GDM1 (cell line): ENCODE measurements around the gene ZNF526.

ENCODE experiments used
- DNase-seq: peaks from one replicate; lab custom pipeline; 2025; lab: John Stamatoyannopoulos, UW

Gene ZNF526

GRCh38 chr19:42219812-42220750, at the start of gene ZNF526:
Gene ZNF526, plus strand, starts transcription at chr19:42220312. Its CDS starts 4,092 bp downstream, at chr19:42224404.
- DNase-seq, result peak; percentile 95

GRCh38 chr19:42170715-42171114, 49.4 kb upstream of the ZNF526 start:
- DNase-seq, result no peak

- no peak for DNase-seq
Measured at GRCh38 chr19:42172261-42172660, 47.9 kb upstream of the ZNF526 start.

- DNase-seq, result no peak
Measured at GRCh38 chr19:42173695-42174094, 46.4 kb upstream of the ZNF526 start.

- DNase-seq, result no peak
Measured at GRCh38 chr19:42174188-42174587, 45.9 kb upstream of the ZNF526 start.

- no peak for DNase-seq
Measured at GRCh38 chr19:42174958-42175734, 45.0 kb upstream of the ZNF526 start.

GRCh38 chr19:42175952-42176648, 44.0 kb upstream of the ZNF526 start:
- no peak for DNase-seq

GRCh38 chr19:42176649-42176989, 43.5 kb upstream of the ZNF526 start:
- no peak for DNase-seq

GRCh38 chr19:42176990-42177685, 43.0 kb upstream of the ZNF526 start:
- peak; percentile 53 for DNase-seq

GRCh38 chr19:42177686-42178019, 42.5 kb upstream of the ZNF526 start:
- DNase-seq, result no peak

GRCh38 chr19:42178791-42179674, 41.1 kb upstream of the ZNF526 start:
- no peak for DNase-seq

GRCh38 chr19:42184401-42184861, 35.7 kb upstream of the ZNF526 start:
- DNase-seq, result peak; percentile 59

- DNase-seq, result peak; percentile 81
Measured at GRCh38 chr19:42185277-42185676, 34.8 kb upstream of the ZNF526 start.

GRCh38 chr19:42188665-42189064, 31.4 kb upstream of the ZNF526 start:
- no peak for DNase-seq

- DNase-seq, result no peak
Measured at GRCh38 chr19:42189133-42189532, 31.0 kb upstream of the ZNF526 start.

- no peak for DNase-seq
Measured at GRCh38 chr19:42191330-42191729, 28.8 kb upstream of the ZNF526 start.

- no peak for DNase-seq
Measured at GRCh38 chr19:42191855-42192254, 28.3 kb upstream of the ZNF526 start.

- DNase-seq, result no peak
Measured at GRCh38 chr19:42193294-42193693, 26.8 kb upstream of the ZNF526 start.

- DNase-seq, result no peak
Measured at GRCh38 chr19:42193706-42194105, 26.4 kb upstream of the ZNF526 start.
